GM12875 (cell line): ENCODE measurements around the gene MACROD1.

ENCODE experiments used
- H3K4me3 ChIP-seq: one replicate; pipeline ENCODE4 v1.5.1; 2011; ENCODE audit warnings: low read depth, low read length, control low read depth
- TF ChIP-seq, protein P1 (sequence below): IDR thresholded peaks from 2 replicates; pipeline ENCODE4 v1.5.1; 2011; ENCODE audit warnings: low read depth, mild to moderate bottlenecking, control low read depth, inconsistent platforms, low read length, moderate library complexity, borderline replicate concordance; ENCODE audit not compliant: insufficient read depth

The MACROD1 gene

DNA sequence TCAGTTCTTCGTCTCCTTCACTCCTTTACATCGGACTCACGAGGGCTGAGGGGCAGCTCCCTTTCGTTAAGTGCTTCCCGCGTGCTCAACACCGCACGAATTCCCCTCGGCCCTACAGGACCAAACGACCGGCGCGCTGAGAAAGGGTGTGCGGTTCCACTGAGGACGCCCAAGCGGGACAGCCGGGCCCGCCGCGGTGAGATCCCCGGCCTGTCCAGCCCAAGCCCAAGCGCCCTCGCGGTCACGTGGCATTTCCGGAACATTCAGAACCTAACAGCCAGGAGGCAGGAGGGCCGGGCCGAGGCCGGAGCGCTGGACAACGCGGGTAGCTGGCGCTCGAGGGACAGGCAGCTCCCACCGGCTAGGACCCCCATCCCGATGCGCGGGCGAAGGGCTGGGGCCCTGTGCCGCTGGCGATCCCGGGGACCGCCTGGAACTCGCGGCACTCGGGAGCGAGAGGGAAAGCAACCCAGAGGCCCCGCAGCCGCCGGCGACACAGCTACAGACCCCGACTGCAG, 19.3 kb upstream of the MACROD1 start:
- TF ChIP-seq, protein P1, sequence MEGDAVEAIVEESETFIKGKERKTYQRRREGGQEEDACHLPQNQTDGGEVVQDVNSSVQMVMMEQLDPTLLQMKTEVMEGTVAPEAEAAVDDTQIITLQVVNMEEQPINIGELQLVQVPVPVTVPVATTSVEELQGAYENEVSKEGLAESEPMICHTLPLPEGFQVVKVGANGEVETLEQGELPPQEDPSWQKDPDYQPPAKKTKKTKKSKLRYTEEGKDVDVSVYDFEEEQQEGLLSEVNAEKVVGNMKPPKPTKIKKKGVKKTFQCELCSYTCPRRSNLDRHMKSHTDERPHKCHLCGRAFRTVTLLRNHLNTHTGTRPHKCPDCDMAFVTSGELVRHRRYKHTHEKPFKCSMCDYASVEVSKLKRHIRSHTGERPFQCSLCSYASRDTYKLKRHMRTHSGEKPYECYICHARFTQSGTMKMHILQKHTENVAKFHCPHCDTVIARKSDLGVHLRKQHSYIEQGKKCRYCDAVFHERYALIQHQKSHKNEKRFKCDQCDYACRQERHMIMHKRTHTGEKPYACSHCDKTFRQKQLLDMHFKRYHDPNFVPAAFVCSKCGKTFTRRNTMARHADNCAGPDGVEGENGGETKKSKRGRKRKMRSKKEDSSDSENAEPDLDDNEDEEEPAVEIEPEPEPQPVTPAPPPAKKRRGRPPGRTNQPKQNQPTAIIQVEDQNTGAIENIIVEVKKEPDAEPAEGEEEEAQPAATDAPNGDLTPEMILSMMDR, result no peak
- H3K4me3 ChIP-seq, result peak overlapping the region; percentile 81

DNA sequence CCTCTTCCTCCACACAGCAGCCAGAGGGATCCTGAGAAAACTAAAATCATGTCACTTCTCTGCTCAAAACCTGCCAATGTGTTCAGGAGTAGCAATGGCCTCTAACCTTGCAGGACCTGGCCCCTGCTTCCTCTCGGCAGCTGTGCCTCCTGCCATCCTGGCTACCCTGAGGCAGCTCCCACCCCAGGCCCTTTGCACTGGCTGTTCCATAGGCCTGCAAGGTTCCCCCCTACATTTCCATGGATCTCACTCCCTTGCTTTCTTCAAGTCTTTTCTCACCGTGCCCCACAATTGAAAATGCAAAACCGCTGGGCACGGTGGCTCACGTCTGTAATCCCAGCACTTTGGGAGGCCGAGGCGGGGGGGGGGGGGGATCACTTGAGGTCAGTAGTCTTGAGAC, 18.0 kb upstream of the MACROD1 start:
- no peak overlapping the region for H3K4me3 ChIP-seq
- TF ChIP-seq, protein P1, result no peak

DNA sequence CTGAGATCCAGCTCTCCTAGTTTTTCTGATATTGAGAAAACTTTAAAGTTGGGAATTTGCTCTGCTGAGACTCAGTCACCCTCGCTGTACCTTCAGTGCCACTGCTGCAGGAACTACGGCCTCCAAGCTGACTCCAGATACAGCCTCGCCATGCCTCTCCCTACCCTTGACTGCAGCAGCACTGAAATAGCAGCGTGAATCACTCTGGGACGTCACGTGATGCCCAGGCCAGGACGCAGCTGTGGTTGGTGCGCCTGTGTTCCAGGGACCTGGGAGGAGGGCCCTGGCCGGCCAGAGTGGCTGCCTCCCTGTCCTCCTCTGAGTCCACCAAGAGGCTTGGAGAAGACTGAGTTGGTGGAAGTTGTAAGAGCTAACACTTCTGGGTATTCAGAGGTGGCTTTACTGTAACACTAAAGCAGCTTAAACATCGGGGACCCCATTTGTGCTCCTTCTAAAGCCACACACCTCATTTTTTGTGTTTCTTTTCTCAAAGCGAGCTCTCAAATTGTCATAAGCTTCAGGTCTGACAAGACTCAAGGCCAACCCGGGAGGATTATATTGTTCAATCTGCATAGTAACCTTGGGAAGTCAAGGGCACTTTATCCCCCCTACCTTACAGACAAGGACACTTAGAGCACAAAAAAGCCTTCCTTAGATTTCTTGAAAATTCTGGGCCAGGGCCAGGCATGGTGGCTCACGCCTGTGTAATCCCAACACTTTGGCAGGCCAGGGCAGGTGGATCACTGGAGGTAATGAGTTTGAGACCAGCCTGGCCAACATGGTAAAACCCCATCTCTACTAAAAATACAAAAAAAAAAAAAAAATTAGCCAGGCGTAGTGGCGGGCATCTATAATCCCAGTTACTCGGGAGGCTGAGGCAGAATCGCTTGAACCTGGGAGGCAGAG, 15.8 kb upstream of the MACROD1 start:
- no peak overlapping the region for H3K4me3 ChIP-seq
- TF ChIP-seq, protein P1, result no peak

DNA sequence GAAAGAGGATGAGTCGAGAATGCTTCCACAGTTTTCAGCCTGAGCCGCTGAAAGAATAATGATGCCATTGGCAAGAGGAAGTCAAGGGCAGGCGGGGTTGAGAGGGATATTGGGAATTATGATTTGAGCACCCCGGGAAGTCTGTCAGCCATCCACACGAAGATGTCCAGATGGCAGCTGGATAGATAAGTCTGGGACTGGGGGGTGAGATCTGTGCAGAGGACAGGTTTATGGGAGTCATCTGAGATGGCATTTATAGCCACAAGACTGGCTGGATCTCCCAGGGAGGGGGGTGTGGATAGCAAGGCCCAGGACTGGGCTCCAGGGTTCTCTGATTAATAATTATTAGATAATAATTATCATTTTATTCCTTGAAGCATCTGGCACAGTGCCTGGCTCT, 15.0 kb upstream of the MACROD1 start:
- TF ChIP-seq, protein P1, result no peak

DNA sequence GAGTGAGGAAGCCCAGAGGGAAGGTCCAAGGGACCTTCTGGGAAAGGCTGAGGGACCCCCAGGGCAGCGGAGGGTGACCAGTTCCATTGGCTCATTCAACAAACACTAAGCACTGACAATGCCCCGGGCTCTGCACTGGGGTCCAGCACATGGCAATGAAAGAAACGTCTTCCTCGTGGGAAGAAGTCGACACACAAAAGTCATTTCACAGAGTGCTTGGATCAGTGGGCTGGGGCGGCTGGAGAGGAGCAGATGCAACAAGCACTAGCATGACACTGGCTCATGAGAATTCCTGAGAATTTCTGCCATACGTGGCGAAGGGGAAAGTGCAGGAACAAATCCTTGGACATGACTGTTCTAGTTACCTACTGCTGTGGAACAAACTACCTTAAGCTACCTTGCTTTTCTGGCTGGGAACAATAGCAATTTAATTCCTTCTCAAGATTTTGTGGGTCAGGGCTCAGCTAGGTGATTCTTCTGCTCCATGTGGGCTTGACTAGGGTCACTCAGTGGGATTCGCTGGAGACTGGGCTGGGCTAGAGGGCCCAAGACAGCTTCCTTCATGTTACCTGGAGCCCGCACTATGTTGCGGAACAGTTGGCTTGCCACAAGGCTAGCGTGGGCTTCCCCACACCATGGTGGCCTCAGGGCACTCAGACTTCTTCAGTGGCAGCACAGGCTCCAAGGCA, 13.2 kb upstream of the MACROD1 start:
- TF ChIP-seq, protein P1, result no peak
- H3K4me3 ChIP-seq, result no peak overlapping the region

More for the DNA sequence above, 15.0 kb upstream of the MACROD1 start:
- H3K4me3 ChIP-seq, result no peak overlapping the region

DNA sequence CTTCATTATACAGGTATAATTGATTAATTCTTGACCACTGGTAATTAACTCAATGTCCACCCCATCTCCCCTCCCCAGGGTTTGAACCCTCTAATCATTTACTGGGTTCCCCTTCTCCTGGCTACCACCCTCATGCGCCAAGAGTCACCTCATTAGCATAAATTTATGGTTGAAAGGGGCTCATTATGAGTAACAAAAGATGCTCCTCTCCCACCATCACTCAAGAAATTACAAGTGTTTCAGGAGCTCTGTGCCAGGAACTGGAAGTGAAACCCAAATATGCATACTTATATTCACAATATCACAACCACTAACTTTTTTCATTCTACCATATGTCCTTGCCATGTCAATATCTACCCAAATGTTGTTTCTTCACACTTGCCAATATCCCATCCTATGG, 12.3 kb upstream of the MACROD1 start:
- no peak overlapping the region for H3K4me3 ChIP-seq
- TF ChIP-seq, protein P1, result no peak
